GM12878 (cell line): ENCODE data around the gene IER3. TPM values are rescaled to one million over a fixed set of nuclear protein-coding genes. Genes with fewer than 3 reads are reported as not detected.

Source experiments
- ATAC-seq: fragments of 200-7000 bp; cut with Tn5 transposase; 3 replicates; pipeline ENCODE4 v1.9.1; 2020; ENCODE audit warnings: mild to moderate bottlenecking, moderate library complexity
- BruUV-seq: library from RNA; stranded (reverse); fragments of 400-500 nt; replicated peaks from 2 replicates; lab custom pipeline; 2021; lab: Mats Ljungman, UMichigan
- CTCF ChIA-PET: fragments of 300-600 bp; sonication (Branson Sonifier 250); formaldehyde crosslinking; extraction: SDS; loops from one replicate; lab custom pipeline; 2021; ENCODE audit warnings: inconsistent platforms; lab: Yijun Ruan, JAX
- POLR2A ChIA-PET: fragments of 350-600 bp; formaldehyde crosslinking; extraction: SDS; loops from one replicate; lab custom pipeline; 2021; ENCODE audit warnings: inconsistent platforms; lab: Charles Lee
- RAD21 ChIA-PET: fragments of 300-600 bp; sonication (Branson Sonifier 250); formaldehyde crosslinking; loops from one replicate; lab custom pipeline; 2023; ENCODE audit warnings: antibody characterized with exemption; ENCODE audit not compliant: unreplicated experiment; lab: Charles Lee
- SMC1A ChIA-PET: fragments of 300-600 bp; sonication (Branson Sonifier 250); formaldehyde crosslinking; loops from one replicate; lab custom pipeline; 2023; ENCODE audit not compliant: unreplicated experiment, uncharacterized antibody; lab: Charles Lee
- DNase-seq: peaks from one replicate; pipeline ENCODE4 v3.0.0-alpha.2; 2011; ENCODE audit warnings: low read depth, low spot score
- FAIRE-seq: peaks from 3 replicates; lab custom pipeline; 2011; peaks lifted over from hg19 to GRCh38; lab: Jason Lieb, UNC
- H2AFZ ChIP-seq: 2 replicates; pipeline ENCODE4 v1.6.0; 2011; ENCODE audit warnings: low read depth, low read length, control low read depth; ENCODE audit not compliant: control insufficient read depth
- H3K27ac ChIP-seq: 2 replicates; pipeline ENCODE4 v1.5.1; 2011; ENCODE audit warnings: control low read depth; ENCODE audit not compliant: control insufficient read depth, insufficient read depth
- H3K27me3 ChIP-seq, 2 experiments: replicated peaks in 1 of 2; 2 replicates each; pipeline versions ENCODE4 v1.6.0 to v1.6.1; 2011; ENCODE audit warnings: low read length in 1 of 2; ENCODE audit not compliant: control insufficient read depth in 2 of 2, insufficient read depth in 2 of 2
- H3K36me3 ChIP-seq, 2 experiments: 2 replicates each; pipeline ENCODE4 v1.5.1; 2011; ENCODE audit warnings: low read length in 1 of 2; ENCODE audit not compliant: control insufficient read depth in 2 of 2, insufficient read depth in 2 of 2
- H3K4me1 ChIP-seq: 2 replicates; pipeline ENCODE4 v1.6.1; 2011; ENCODE audit warnings: mild to moderate bottlenecking, low read length, moderate library complexity, mixed read lengths; ENCODE audit not compliant: control insufficient read depth, insufficient read depth
- H3K4me2 ChIP-seq: 2 replicates; pipeline ENCODE4 v1.6.0; 2011; ENCODE audit warnings: control low read depth; ENCODE audit not compliant: control insufficient read depth, insufficient read depth
- H3K4me3 ChIP-seq: fragments of 200-600 bp; sonication (generic); 2 replicates; pipeline ENCODE4 v1.5.1; 2016
- H3K79me2 ChIP-seq: 2 replicates; pipeline ENCODE4 v1.6.0; 2011; ENCODE audit warnings: low read length; ENCODE audit not compliant: control insufficient read depth, insufficient read depth
- H3K9ac ChIP-seq: 2 replicates; pipeline ENCODE4 v1.8.0; 2011; ENCODE audit warnings: low read length, control low read depth, mixed read lengths; ENCODE audit not compliant: control insufficient read depth, insufficient read depth
- H3K9me3 ChIP-seq: replicated peaks from 3 replicates; pipeline ENCODE4 v1.5.1; 2011; ENCODE audit warnings: mild to moderate bottlenecking, low read length; ENCODE audit not compliant: control insufficient read depth, insufficient read depth
- H4K20me1 ChIP-seq: 2 replicates; pipeline ENCODE4 v1.6.0; 2011; ENCODE audit not compliant: control insufficient read depth, insufficient read depth
- CHD1 ChIP-seq: IDR thresholded peaks from 2 replicates; pipeline ENCODE4 v1.6.1; 2012; ENCODE audit warnings: low read depth, low read length, improper control_type of control experiment
- JUND ChIP-seq: IDR thresholded peaks from 2 replicates; pipeline ENCODE4 v1.6.1; 2012; ENCODE audit warnings: low read depth, mild to moderate bottlenecking, low read length, improper control_type of control experiment, moderate library complexity
- MLLT1 ChIP-seq: fragments of 450-650 bp; IDR thresholded peaks from 2 replicates; pipeline ENCODE4 v1.6.1; 2016; ENCODE audit warnings: mild to moderate bottlenecking
- MYC ChIP-seq: IDR thresholded peaks from 2 replicates; pipeline ENCODE4 v1.6.1; 2011; ENCODE audit warnings: mild to moderate bottlenecking, low read length, moderate library complexity, inconsistent platforms; ENCODE audit not compliant: insufficient read depth, insufficient replicate concordance, insufficient read length, severe bottlenecking
- PML ChIP-seq: IDR thresholded peaks from 2 replicates; pipeline ENCODE4 v1.6.1; 2012; ENCODE audit warnings: low read length, inconsistent platforms
- SMAD5 ChIP-seq: IDR thresholded peaks from 2 replicates; pipeline ENCODE4 v1.6.1; 2016; ENCODE audit warnings: antibody characterized with exemption, low read depth
- ZNF384 ChIP-seq: IDR thresholded peaks from 2 replicates; pipeline ENCODE4 v1.6.1; 2012; ENCODE audit warnings: low read depth, mild to moderate bottlenecking, low read length, improper control_type of control experiment, borderline replicate concordance
- WGBS: methylation state at CpG from one replicate; pipeline ENCODE4 v1.1.6; 2016; ENCODE audit warnings: low lambda C conversion rate; ENCODE audit not compliant: insufficient replicate concordance, insufficient coverage; ENCODE audit errors: missing lambda C conversion rate; 5-methylcytosine and 5-hydroxymethylcytosine counted together
- in situ Hi-C: fragments of 300-500 bp; cut with MboI; formaldehyde crosslinking; loops from 9 replicates; pipeline ENCODE4 v1.14.3; 2018; ENCODE audit warnings: mixed read lengths
- intact Hi-C: fragments of 100-400 bp; cut with micrococcal nuclease; formaldehyde crosslinking; loops from one replicate; pipeline ENCODE4 v1.14.2; 2022; ENCODE audit not compliant: unreplicated experiment
- polyA plus RNA-seq, 11 experiments: library from polyadenylated mRNA; depleted of rRNA in 4 of 11; unstranded in 6 of 11; stranded (reverse) in 5 of 11; fragments of >200 nt; fragmentation: Nextera tagmentation in 4 of 11; fragmentation: Illumina TruSeq in 1 of 11; extraction: Ambion mirVana in 4 of 11; extraction: Trizol in 1 of 11; gene quantifications; 1 replicate in 1 of 11; 2 replicates in 10 of 11; pipeline versions ENCODE4 v1.2.1 to v1.2.3, GENCODE V29; 2011 to 2016; ENCODE audit warnings: inconsistent platforms in 2 of 11, missing spikeins in 2 of 11, low read depth in 1 of 11
- total RNA-seq, 4 experiments: library from RNA; depleted of rRNA in 3 of 4; stranded (reverse); fragments of >200 nt in 3 of 4; fragmentation: Illumina TruSeq in 1 of 4; extraction: Trizol in 1 of 4; gene quantifications; 2 replicates each; pipeline versions ENCODE4 v1.2.1 to v1.2.3, GENCODE V29; 2013 to 2021
- TF ChIP-seq, protein P1 (sequence below): IDR thresholded peaks from 2 replicates; pipeline ENCODE4 v1.6.1; 2011; ENCODE audit warnings: mild to moderate bottlenecking, low read depth, low read length, moderate library complexity; ENCODE audit not compliant: insufficient replicate concordance
- TF ChIP-seq, protein P2 (sequence below): fragments of 450-650 bp; IDR thresholded peaks from 2 replicates; pipeline ENCODE4 v1.6.1; 2016; ENCODE audit warnings: mild to moderate bottlenecking, moderate library complexity, borderline replicate concordance

IER3 gene
- total and polyA plus RNA-seq, 10 of the 15 experiments (the other 5 are each of a cell fraction or from before 2014, with no cell fraction given), result 1.9 to 100 (median 32.3) TPM

- 100% methylated on average over 1 of the region's 1 CpG for WGBS
- DNase-seq (no peak), FAIRE-seq (no peak), ATAC-seq (no peak)
- BruUV-seq, result TSS peak; percentile 91
- Histone ChIP-seq H2AFZ (no peak overlapping the region), H3K4me2 (no peak overlapping the region), H3K4me3 (no peak overlapping the region), H3K9me3 (no peaks in the 10 kb centered on the region; the same call in 2 of the 3 replicates), H3K27me3 (no peaks in the 10 kb centered on the region), H3K9ac (no peak overlapping the region), H3K36me3 (no peaks in the 10 kb centered on the region), H3K4me1 (peaks cover 33% of the 10 kb centered on the region), H3K27ac (no peak overlapping the region), H4K20me1 (no peaks in the 10 kb centered on the region), H3K79me2 (no peaks in the 10 kb centered on the region)
- intact Hi-C loops (no loop called here), in situ Hi-C loops (no loop called here)
- no peak for TF ChIP-seq MYC
- TF ChIP-seq, protein P1, sequence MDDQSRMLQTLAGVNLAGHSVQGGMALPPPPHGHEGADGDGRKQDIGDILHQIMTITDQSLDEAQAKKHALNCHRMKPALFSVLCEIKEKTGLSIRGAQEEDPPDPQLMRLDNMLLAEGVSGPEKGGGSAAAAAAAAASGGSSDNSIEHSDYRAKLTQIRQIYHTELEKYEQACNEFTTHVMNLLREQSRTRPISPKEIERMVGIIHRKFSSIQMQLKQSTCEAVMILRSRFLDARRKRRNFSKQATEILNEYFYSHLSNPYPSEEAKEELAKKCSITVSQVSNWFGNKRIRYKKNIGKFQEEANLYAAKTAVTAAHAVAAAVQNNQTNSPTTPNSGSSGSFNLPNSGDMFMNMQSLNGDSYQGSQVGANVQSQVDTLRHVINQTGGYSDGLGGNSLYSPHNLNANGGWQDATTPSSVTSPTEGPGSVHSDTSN, result no peak
- no peak for TF ChIP-seq SMAD5
- TF ChIP-seq JUND, result no peak
- TF ChIP-seq MLLT1, result no peak
- no peak for TF ChIP-seq CHD1
- TF ChIP-seq ZNF384, result peak; percentile 60; the same call in 1 of the 2 replicates
- no peak for TF ChIP-seq PML
- TF ChIP-seq, protein P2, sequence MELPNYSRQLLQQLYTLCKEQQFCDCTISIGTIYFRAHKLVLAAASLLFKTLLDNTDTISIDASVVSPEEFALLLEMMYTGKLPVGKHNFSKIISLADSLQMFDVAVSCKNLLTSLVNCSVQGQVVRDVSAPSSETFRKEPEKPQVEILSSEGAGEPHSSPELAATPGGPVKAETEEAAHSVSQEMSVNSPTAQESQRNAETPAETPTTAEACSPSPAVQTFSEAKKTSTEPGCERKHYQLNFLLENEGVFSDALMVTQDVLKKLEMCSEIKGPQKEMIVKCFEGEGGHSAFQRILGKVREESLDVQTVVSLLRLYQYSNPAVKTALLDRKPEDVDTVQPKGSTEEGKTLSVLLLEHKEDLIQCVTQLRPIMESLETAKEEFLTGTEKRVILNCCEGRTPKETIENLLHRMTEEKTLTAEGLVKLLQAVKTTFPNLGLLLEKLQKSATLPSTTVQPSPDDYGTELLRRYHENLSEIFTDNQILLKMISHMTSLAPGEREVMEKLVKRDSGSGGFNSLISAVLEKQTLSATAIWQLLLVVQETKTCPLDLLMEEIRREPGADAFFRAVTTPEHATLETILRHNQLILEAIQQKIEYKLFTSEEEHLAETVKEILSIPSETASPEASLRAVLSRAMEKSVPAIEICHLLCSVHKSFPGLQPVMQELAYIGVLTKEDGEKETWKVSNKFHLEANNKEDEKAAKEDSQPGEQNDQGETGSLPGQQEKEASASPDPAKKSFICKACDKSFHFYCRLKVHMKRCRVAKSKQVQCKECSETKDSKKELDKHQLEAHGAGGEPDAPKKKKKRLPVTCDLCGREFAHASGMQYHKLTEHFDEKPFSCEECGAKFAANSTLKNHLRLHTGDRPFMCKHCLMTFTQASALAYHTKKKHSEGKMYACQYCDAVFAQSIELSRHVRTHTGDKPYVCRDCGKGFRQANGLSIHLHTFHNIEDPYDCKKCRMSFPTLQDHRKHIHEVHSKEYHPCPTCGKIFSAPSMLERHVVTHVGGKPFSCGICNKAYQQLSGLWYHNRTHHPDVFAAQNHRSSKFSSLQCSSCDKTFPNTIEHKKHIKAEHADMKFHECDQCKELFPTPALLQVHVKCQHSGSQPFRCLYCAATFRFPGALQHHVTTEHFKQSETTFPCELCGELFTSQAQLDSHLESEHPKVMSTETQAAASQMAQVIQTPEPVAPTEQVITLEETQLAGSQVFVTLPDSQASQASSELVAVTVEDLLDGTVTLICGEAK, result no peak
- ChIA-PET RAD21 (interaction anchor here (0.7 to 2.7 kb wide), 7 partner anchors 11 to 84 kb away, joined by 3 to 19 read pairs (median 5); partner anchors contain the start of gene FLOT1), CTCF (interaction anchor here (1.2 to 2.7 kb wide), 11 partner anchors 10 to 59 kb away, joined by 3 to 12 read pairs (median 6); partner anchors contain the start of gene IER3), SMC1A (interaction anchor here (1.0 to 9.7 kb wide), 7 partner anchors 19 to 53 kb away, joined by 4 to 217 read pairs (median 6); partner anchors contain the start of gene FLOT1), POLR2A (interaction anchor here (0.6 to 4.2 kb wide), 10 partner anchors 16 to 148 kb away, joined by 3 to 49 read pairs (median 4); partner anchors contain the start of genes FLOT1 and MDC1)
Observed at GRCh38 chr6:30763155-30763617, 18.8 kb upstream of the IER3 start.
